Keratinocyte (primary cell): ENCODE results near the gene CRLF1.

Source experiments
- EZH2 ChIP-seq: IDR thresholded peaks from one replicate; pipeline ENCODE4 v1.6.1; 2012; ENCODE audit warnings: inconsistent platforms, mild to moderate bottlenecking, low read length, moderate library complexity
- TF ChIP-seq, protein P1 (sequence below), 3 experiments: IDR thresholded peaks in 1 of 3; conservative IDR thresholded peaks in 1 of 3; optimal IDR thresholded peaks in 1 of 3; 2 replicates in 2 of 3; 3 replicates in 1 of 3; pipeline versions ENCODE3 to v1.5.1; 2011; ENCODE audit warnings: low read length in 3 of 3, mild to moderate bottlenecking in 3 of 3, moderate library complexity in 2 of 3, control low read depth in 1 of 3, inconsistent platforms in 1 of 3; ENCODE audit not compliant: insufficient read depth in 2 of 3; ENCODE audit errors: extremely low read depth in 1 of 3

DNA sequence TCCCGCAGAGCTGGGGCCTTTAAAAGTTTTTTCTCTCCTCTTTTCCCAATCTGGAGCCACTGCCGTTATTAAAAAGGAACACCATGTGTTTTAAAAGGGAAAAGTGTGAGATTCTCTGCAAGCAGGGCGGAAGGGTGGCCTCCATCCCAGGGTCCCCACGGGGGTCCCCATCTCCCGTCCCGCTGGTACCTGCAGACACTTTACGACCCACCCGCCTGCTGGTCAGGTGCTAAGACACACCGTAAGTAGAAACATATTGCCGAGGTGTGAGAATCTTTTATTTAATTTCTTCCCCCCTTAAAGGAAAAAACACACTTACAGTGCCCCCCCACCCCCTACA is 1.8 kb downstream of the CRLF1 start:
- TF ChIP-seq, protein P1, sequence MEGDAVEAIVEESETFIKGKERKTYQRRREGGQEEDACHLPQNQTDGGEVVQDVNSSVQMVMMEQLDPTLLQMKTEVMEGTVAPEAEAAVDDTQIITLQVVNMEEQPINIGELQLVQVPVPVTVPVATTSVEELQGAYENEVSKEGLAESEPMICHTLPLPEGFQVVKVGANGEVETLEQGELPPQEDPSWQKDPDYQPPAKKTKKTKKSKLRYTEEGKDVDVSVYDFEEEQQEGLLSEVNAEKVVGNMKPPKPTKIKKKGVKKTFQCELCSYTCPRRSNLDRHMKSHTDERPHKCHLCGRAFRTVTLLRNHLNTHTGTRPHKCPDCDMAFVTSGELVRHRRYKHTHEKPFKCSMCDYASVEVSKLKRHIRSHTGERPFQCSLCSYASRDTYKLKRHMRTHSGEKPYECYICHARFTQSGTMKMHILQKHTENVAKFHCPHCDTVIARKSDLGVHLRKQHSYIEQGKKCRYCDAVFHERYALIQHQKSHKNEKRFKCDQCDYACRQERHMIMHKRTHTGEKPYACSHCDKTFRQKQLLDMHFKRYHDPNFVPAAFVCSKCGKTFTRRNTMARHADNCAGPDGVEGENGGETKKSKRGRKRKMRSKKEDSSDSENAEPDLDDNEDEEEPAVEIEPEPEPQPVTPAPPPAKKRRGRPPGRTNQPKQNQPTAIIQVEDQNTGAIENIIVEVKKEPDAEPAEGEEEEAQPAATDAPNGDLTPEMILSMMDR (optimal IDR thresholded peaks at IDR 0.05 in 1 of 3, IDR thresholded peaks at IDR 0.05 in 1 of 3, conservative IDR thresholded peaks at IDR 0.05 in 1 of 3; ENCODE audit: extremely low read depth in 1 of 3, insufficient read depth in 2 of 3, low read length in 3 of 3) = no peak
- TF ChIP-seq EZH2 = no peak
